ENCODE results near the gene EPB41L3.

DNA sequence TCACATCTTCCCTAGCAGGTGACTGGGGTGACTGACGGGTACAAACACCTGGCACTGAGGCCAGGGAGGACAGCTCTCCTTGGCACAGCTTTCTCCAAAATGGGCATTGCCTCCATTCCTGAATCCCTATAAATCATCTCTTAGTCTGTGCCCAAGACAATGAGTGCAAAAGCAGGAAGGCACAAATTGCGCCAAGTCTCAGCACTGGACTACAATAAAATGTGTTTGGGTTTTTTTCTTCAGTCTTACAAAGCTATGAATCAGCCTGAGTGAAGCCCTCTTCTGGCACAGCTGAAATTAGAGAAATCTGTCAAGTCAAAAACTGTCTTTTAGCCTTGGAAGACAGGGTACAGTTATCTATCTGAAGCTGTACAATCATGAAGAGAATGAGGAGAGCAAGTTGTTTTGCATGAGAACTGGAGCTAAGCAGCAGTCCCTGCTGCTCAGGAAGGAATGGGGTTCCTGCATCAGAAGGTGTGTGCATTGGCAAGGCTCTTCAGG lies 90.8 kb downstream of the EPB41L3 start:
- TF ChIP-seq, protein P1, sequence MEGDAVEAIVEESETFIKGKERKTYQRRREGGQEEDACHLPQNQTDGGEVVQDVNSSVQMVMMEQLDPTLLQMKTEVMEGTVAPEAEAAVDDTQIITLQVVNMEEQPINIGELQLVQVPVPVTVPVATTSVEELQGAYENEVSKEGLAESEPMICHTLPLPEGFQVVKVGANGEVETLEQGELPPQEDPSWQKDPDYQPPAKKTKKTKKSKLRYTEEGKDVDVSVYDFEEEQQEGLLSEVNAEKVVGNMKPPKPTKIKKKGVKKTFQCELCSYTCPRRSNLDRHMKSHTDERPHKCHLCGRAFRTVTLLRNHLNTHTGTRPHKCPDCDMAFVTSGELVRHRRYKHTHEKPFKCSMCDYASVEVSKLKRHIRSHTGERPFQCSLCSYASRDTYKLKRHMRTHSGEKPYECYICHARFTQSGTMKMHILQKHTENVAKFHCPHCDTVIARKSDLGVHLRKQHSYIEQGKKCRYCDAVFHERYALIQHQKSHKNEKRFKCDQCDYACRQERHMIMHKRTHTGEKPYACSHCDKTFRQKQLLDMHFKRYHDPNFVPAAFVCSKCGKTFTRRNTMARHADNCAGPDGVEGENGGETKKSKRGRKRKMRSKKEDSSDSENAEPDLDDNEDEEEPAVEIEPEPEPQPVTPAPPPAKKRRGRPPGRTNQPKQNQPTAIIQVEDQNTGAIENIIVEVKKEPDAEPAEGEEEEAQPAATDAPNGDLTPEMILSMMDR (conservative IDR thresholded peaks at IDR 0.05 in 1 of 2, IDR thresholded peaks at IDR 0.05 in 1 of 2; ENCODE audit: low read depth in 1 of 2, low read length in 2 of 2) = no peak
- no peak for TF ChIP-seq EZH2 (IDR thresholded peaks at IDR 0.05; ENCODE audit: low read length, missing control alignments)

Measured in fibroblast of lung (primary cell).